HG02623 (cell line): Measurements from ENCODE around the gene RSPH4A.
"Not testable (repeated sequence)": the region's sequence is repeated elsewhere in the genome, so short reads cannot be mapped to it uniquely, and the experiment has no call there.

Experiments
- ATAC-seq: cut with Tn5 transposase; IDR thresholded peaks from one replicate; pipeline ENCODE4 v1.9.1; 2021; ENCODE audit warnings: moderate library complexity; ENCODE audit not compliant: unreplicated experiment

Gene RSPH4A

GRCh38 chr6:116615937-116616736 is at the start of gene RSPH4A:
Gene RSPH4A (plus strand): TSS chr6:116616479. CDS start chr6:116616624, 145 bp downstream.
- peak; percentile 99 for ATAC-seq

DNA sequence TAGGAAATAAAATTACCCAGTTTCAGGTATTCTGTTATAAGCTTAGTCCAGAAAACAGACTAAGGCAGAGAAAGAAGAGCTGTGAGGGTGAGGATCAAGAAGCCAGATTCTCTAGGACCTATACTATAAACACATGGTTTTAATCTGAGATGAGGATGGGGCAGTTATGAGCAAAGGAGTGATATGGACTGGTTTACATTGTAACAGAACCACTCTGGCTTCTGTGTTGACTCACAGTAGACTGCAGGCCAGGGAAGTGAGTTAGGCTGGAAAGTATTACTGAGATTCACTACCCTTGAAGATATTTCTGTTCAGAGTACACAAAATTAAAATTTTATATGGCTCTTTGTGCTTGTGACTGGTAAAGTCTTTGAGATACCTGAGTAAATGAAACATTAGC is 48.2 kb upstream of the RSPH4A start:
- no peak for ATAC-seq

DNA sequence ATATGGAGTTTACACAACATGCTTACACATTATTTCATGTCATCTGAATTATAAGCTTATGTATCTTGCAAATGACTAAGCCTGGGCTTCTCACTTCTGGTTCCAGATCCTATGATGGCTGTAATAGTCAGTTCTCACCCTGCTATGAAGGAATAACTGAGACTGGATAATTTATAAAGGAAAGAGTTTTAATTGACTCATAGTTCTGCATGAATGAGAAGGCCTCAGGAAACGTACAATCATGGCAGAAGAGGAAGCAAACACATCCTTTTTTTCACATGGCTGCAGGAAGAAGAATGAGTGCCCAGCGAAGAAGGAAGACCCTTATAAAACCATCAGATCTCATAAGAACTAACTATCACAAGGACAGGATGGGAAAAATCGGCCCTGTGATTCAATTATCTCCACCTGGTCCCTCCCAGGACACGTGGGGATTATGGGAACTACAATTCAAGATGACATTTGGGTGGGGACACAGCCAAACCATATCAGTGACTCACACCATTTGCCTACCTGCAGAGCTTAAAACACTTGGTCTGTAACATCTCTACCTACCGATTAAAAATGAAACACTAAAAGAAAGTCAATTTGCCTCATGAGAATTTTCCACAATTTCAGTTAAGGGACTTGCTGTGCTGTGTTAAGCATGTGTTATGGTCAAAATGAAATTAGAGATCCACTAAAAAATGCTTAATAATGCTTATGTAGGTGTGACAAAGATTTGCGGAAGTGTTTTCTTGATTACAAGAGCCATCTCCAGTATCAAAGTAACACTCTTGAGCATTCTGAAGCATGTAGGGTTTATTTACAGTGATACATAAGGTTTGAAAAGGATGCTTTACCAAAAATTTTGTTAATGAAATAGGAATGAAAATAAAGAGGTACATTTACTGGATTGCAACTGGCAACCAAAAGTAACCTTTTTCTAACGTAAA is 47.2 kb upstream of the RSPH4A start:
- ATAC-seq: no peak

- peak; percentile 93 for ATAC-seq
These were observed 45.2 kb upstream of the RSPH4A start, which contains the start of gene RWDD1 for GRCh38 chr6:116570856-116571682. Gene RWDD1 (plus strand): TSS chr6:116571504. CDS start chr6:116571583, 79 bp downstream.

GRCh38 chr6:116571683-116572000 is 44.6 kb upstream of the RSPH4A start:
- ATAC-seq: no peak

GRCh38 chr6:116572162-116572561 is 44.1 kb upstream of the RSPH4A start:
- no peak for ATAC-seq

DNA sequence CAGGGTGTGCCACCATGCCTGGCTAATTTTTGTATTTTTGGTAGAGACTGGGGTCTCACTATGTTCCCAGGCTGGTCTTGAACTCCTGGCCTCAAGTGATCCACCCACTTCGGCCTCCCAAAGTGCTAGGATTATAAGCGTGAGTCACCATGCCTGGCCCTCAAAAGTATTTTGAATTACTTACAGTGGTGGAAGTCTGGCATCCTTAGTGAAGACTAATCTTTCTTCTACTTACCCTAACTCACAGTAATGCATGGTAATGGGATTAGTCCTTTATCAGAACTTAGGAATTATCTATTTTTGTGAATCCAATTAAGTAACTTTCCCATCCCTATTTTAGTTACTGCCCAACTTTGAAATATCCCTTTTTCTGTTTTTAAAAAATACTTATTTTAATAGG is 41.1 kb upstream of the RSPH4A start:
- no peak for ATAC-seq

- no peak for ATAC-seq
These were observed 38.8 kb upstream of the RSPH4A start for GRCh38 chr6:116577486-116577885.

DNA sequence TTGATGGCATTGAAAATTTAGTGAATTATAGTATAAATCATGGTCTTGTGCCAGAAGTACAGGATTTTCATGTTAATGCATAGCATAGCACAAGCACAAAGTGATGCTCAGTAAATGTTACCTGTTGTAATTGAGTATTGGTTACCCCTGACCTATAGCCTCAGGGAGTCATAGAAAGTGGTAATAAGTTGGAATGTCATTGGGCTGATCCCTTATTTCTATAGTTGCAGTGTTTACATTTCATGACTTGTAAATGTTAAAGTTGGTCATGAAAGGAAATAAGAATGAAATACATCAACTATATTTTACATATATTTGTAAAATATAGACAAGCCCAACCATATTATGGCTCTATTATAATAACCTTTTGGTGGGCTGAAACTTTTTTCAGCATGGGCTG is 37.9 kb upstream of the RSPH4A start:
- ATAC-seq: no peak

DNA sequence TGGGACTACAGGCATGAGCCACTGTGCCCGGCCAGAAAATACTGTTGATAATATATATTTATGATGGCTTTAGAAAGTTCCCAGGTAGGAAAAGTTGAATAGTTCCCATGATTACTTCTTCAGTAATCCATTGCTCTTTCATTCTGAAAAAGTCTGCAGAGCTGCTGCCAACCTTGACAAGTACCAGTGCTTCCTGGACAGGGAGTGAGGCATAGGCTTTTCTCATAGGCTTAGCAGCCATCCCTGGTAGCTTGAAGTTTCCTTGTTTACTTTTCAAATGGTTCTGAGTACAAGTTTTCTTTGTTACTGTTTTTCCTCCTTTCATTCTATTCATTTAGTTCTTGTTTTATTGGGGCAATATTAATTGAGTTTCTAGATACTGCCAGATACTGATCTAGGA is 37.1 kb upstream of the RSPH4A start:
- no peak for ATAC-seq

GRCh38 chr6:116580198-116580597 is 36.1 kb upstream of the RSPH4A start:
- no peak for ATAC-seq

- ATAC-seq: no peak
These were observed 30.0 kb upstream of the RSPH4A start for GRCh38 chr6:116586276-116586675.

DNA sequence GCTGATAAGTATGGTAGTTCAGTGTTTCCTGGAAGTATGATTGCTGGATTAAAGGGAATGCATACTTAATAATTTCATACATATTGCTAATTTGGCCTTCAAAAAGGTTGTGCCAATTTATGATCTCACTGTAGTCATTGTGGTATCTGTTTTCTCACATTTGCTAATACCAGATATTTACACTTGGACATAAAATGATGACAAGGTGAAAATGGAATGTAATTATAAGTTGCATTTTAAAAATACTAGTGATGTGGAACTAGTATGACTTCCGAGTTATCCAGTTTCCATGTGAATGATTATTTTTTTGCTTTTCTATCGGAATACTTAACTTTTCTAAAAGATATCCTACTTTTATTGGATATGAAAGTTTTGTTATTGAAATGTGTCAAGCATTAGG is 29.5 kb upstream of the RSPH4A start:
- no peak for ATAC-seq

GRCh38 chr6:116595247-116595646 is 21.0 kb upstream of the RSPH4A start:
- no peak for ATAC-seq

- no peak for ATAC-seq
These were observed 19.5 kb upstream of the RSPH4A start for GRCh38 chr6:116596815-116597214.

DNA sequence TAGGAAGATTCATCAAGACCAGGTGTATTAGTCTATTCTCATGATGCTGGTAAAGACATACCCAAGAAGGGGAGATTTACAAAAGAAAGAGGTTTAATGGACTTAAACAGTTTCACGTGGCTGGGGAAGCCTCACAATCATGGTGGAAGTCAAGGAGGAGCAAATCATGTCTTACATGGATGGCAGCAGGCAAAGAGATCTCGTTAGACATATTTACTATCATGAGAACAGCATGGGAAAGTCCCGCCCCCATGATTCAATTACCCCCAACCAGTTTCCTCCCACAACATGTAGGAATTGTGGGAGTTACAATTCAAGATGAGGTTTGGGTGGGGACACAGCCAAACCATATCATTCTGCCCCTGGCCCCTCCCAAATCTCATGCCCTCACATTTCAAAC is 12.4 kb upstream of the RSPH4A start:
- ATAC-seq: not testable (repeated sequence)

DNA sequence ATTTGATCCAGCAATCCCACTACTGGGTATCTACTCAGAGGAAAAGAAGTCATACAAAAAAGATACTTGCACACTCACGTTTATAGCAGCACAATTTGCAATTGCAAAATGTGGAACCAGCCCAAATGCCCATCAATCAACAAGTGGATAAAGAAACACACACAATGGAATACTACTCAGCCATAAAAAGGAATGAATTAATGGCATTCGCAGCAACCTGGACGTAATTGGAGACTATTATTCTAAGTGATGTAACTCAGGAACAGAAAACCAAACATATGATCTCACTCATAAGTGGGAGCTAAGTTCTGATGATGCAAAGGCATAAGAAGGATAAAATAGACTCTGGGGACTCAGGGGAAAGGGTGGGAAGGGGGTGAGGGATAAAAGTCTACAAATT is 11.4 kb upstream of the RSPH4A start:
- not testable (repeated sequence) for ATAC-seq

DNA sequence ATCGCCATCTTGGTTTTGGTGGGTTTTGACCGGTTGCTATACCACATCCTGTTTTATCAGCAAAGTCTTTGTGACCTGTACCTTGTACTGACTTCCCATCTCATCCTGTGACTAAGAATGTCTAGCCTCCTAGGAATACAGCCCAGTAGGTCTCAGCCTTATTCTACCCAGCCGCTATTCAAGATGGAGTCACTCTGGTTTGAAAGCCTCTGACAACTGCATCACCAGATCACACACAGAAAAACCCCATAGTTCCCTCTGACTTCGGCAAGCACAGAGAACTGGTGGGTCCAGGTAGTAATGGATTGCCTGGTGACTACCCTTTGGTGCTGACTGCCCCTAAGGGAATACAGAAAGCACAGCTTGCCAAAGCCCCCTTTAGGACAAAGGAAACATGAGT is 10.3 kb upstream of the RSPH4A start:
- ATAC-seq: no peak

GRCh38 chr6:116611056-116611455 is 5.2 kb upstream of the RSPH4A start:
- ATAC-seq: no peak

DNA sequence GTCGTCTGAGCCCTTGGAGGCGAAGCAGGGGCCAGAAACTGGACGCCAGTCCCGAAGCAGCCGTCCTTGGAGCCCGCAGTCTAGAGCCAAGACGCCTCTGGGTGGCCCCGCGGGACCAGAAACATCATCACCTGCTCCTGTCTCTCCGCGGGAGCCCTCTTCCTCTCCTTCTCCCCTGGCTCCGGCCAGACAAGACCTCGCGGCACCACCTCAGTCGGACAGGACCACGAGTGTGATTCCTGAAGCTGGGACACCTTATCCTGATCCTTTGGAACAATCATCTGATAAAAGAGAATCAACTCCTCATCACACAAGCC is 416 bp downstream of the RSPH4A start:
- peak; percentile 20 for ATAC-seq
